OCI-LY7 (cell line): ENCODE results near the gene GALNT2. TPM values are rescaled to one million over a fixed set of nuclear protein-coding genes. Genes with fewer than 3 reads are reported as not detected.

Source experiments
- BruUV-seq: library from RNA; stranded (reverse); fragments of 400-500 nt; replicated peaks from 2 replicates; lab custom pipeline; 2021; lab: Mats Ljungman, UMichigan
- CTCF ChIA-PET: fragments of 300-600 bp; sonication (Branson Sonifier 250); formaldehyde crosslinking; loops from one replicate; lab custom pipeline; 2022; ENCODE audit warnings: antibody characterized with exemption; ENCODE audit not compliant: unreplicated experiment; lab: Charles Lee
- POLR2A ChIA-PET: fragments of 300-600 bp; sonication (Branson Sonifier 250); formaldehyde crosslinking; loops from one replicate; lab custom pipeline; 2022; ENCODE audit warnings: antibody characterized with exemption; lab: Charles Lee
- DNase-seq: peaks from one replicate; pipeline ENCODE4 v3.0.0-alpha.2; 2015; ENCODE audit warnings: low spot score
- H2AFZ ChIP-seq: fragments of 200-600 bp; sonication (generic), shearing (Covaris generic); 2 replicates; pipeline ENCODE4 v1.6.1; 2014; ENCODE audit warnings: mild to moderate bottlenecking, antibody characterized with exemption, low read length, moderate library complexity
- H3K27ac ChIP-seq: fragments of 200-600 bp; sonication (generic); 2 replicates; pipeline ENCODE4 v1.5.1; 2014; ENCODE audit warnings: mixed run types, low read depth, mild to moderate bottlenecking, moderate library complexity, low read length, inconsistent platforms; ENCODE audit not compliant: poor library complexity, severe bottlenecking
- H3K36me3 ChIP-seq: fragments of 200-600 bp; sonication (generic); 2 replicates; pipeline ENCODE4 v1.6.1; 2014; ENCODE audit warnings: mild to moderate bottlenecking, antibody characterized with exemption, low read length, moderate library complexity, mixed read lengths; ENCODE audit not compliant: insufficient read depth
- H3K4me1 ChIP-seq: fragments of 200-600 bp; sonication (generic); 2 replicates; pipeline ENCODE4 v1.5.1; 2014; ENCODE audit warnings: mild to moderate bottlenecking, low read length; ENCODE audit not compliant: insufficient read depth, poor library complexity, severe bottlenecking
- H3K4me2 ChIP-seq: fragments of 200-600 bp; sonication (generic); 2 replicates; pipeline ENCODE4 v1.6.1; 2014; ENCODE audit warnings: mild to moderate bottlenecking, low read length
- H3K4me3 ChIP-seq: fragments of 200-600 bp; sonication (generic); 2 replicates; pipeline ENCODE4 v1.5.1; 2014; ENCODE audit warnings: mild to moderate bottlenecking, low read depth, low read length; ENCODE audit not compliant: poor library complexity, severe bottlenecking
- H3K79me2 ChIP-seq: fragments of 200-600 bp; sonication (generic); 2 replicates; pipeline ENCODE4 v1.6.1; 2016; ENCODE audit warnings: low read depth, mild to moderate bottlenecking, low read length, moderate library complexity, mixed read lengths; ENCODE audit not compliant: insufficient read depth
- H3K9me2 ChIP-seq: fragments of 200-600 bp; sonication (generic); 2 replicates; pipeline ENCODE4 v1.6.1; 2016; ENCODE audit warnings: mild to moderate bottlenecking, low read length, mixed read lengths; ENCODE audit not compliant: insufficient read depth
- H3K9me3 ChIP-seq: fragments of 200-600 bp; sonication (generic); 2 replicates; pipeline ENCODE4 v1.6.1; 2014; ENCODE audit warnings: mild to moderate bottlenecking, mixed run types, low read length, mixed read lengths
- H4K20me1 ChIP-seq: fragments of 200-600 bp; sonication (generic); 2 replicates; pipeline ENCODE4 v1.6.1; 2014; ENCODE audit warnings: mild to moderate bottlenecking, antibody characterized with exemption, low read length, moderate library complexity, mixed read lengths; ENCODE audit not compliant: insufficient read depth
- EZH2phosphoT487 ChIP-seq: fragments of 200-600 bp; sonication (generic); IDR thresholded peaks from 2 replicates; pipeline ENCODE4 v1.6.1; 2018; ENCODE audit warnings: low read depth, borderline replicate concordance, mild to moderate bottlenecking, mixed run types, antibody characterized with exemption, low read length, moderate library complexity, mixed read lengths
- intact Hi-C: fragments of 100-400 bp; cut with micrococcal nuclease; formaldehyde crosslinking; loops from one replicate; pipeline ENCODE4 v1.10.0; 2022; ENCODE audit not compliant: unreplicated experiment
- total RNA-seq, 2 experiments: library from RNA; depleted of rRNA in 1 of 2; stranded (reverse); fragments of >200 nt in 1 of 2; shearing (Covaris generic) in 1 of 2; gene quantifications; 2 replicates each; pipeline ENCODE4 v1.2.3, GENCODE V29; 2014 to 2022
- TF ChIP-seq, protein P1 (sequence below): fragments of 200-600 bp; sonication (generic); conservative IDR thresholded peaks from 2 replicates; pipeline ENCODE4 v1.5.1; 2014; ENCODE audit warnings: mild to moderate bottlenecking, antibody characterized with exemption, low read length, moderate library complexity, mixed read lengths

GALNT2 gene
- total RNA-seq, 2 experiments from 2014 or later, result 29.9 to 67.3 TPM

DNA sequence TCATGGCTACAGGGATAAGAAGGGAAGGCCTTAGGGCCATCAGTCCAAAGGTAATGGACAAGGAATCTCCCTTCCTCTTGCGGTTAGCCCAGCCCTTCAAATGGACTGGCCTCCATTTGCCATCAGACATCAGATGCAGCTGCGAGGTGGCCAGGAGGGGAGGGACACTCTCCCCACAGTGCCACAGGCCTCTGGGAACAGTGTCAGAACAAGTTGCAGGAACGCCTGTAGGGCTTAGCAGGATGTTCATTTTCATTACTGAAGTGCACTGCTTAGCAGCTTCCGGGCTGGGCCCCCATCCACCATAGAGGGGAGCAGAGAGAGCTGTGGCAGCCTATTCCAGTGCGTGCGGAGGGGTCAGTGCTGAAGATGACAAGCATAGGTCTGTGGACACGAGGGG lies 127.5 kb downstream of the GALNT2 start:
- no peak for TF ChIP-seq EZH2phosphoT487
- TF ChIP-seq, protein P1, sequence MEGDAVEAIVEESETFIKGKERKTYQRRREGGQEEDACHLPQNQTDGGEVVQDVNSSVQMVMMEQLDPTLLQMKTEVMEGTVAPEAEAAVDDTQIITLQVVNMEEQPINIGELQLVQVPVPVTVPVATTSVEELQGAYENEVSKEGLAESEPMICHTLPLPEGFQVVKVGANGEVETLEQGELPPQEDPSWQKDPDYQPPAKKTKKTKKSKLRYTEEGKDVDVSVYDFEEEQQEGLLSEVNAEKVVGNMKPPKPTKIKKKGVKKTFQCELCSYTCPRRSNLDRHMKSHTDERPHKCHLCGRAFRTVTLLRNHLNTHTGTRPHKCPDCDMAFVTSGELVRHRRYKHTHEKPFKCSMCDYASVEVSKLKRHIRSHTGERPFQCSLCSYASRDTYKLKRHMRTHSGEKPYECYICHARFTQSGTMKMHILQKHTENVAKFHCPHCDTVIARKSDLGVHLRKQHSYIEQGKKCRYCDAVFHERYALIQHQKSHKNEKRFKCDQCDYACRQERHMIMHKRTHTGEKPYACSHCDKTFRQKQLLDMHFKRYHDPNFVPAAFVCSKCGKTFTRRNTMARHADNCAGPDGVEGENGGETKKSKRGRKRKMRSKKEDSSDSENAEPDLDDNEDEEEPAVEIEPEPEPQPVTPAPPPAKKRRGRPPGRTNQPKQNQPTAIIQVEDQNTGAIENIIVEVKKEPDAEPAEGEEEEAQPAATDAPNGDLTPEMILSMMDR, result no peak
- no peak overlapping the region for H3K27ac ChIP-seq
- intact Hi-C loops, result no loop called here
- CTCF ChIA-PET, result no interaction called here
- POLR2A ChIA-PET, result no interaction called here
- no peaks in the 10 kb centered on the region for H3K36me3 ChIP-seq
- no peaks in the 10 kb centered on the region; the same call in 1 of the 2 replicates for H4K20me1 ChIP-seq
- H2AFZ ChIP-seq, result no peak overlapping the region
- BruUV-seq, result no TSS peak
- H3K9me3 ChIP-seq, result no peaks in the 10 kb centered on the region
- H3K79me2 ChIP-seq, result no peaks in the 10 kb centered on the region
- no peak overlapping the region for H3K4me3 ChIP-seq
- no peak for DNase-seq
- H3K9me2 ChIP-seq, result no peaks in the 10 kb centered on the region
- H3K4me2 ChIP-seq, result no peak overlapping the region
- no peaks in the 10 kb centered on the region for H3K4me1 ChIP-seq

DNA sequence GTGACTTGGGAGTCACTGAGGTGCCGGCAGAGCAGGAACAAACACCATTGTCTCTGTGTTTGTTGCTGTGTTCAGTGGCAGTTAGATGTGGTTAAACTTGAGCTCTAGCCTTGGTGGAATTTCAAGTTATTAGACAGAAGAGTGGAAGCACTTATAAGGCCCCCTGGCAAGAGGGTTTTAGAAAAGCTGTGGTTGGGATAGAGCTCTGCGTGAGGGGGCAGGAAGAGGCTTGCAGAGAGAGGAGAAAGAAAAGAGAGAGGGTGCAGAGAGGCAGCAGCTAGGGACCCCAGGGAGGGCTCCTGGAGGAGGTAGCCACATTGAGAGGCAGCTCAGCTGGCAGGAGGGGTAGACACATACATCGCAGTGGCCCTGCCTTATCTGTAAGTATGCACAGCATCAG lies 128.2 kb downstream of the GALNT2 start:
- no peaks in the 10 kb centered on the region for H3K4me1 ChIP-seq
- TF ChIP-seq EZH2phosphoT487, result no peak
- TF ChIP-seq, protein P1, result no peak
- no peaks in the 10 kb centered on the region for H3K79me2 ChIP-seq
- no peaks in the 10 kb centered on the region for H3K9me2 ChIP-seq
- no TSS peak for BruUV-seq
- intact Hi-C loops, result no loop called here
- H4K20me1 ChIP-seq, result no peaks in the 10 kb centered on the region; the same call in 1 of the 2 replicates
- H2AFZ ChIP-seq, result no peak overlapping the region
- H3K9me3 ChIP-seq, result no peaks in the 10 kb centered on the region
- POLR2A ChIA-PET, result interaction anchor here (0.6 to 1.3 kb wide), 2 partner anchors 14 to 16 kb away, joined by 3 to 4 read pairs; no protein-coding TSS in a partner anchor
- no peak for DNase-seq
- no peak overlapping the region for H3K27ac ChIP-seq
- CTCF ChIA-PET, result no interaction called here
- no peak overlapping the region for H3K4me2 ChIP-seq
- no peaks in the 10 kb centered on the region for H3K36me3 ChIP-seq
- no peak overlapping the region for H3K4me3 ChIP-seq

DNA sequence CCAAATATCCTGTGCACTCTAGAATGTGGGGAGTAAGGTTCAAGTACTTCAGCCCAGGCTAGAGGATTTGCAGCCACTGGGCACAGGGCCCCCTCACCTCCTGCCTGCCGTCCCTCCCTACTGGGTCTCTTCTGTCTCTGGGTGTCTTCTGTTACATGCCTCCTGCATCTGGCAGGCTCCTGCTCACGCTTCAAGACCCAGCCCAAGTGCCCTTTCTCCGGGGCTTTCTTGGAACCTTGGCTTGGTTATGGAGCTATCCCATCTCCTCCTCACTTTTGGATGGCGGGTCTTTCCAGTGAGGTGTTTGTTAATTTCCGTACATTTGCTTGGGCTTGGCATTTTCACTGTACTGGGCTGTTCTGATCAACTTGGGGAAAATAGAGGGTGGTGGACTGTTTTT lies 129.0 kb downstream of the GALNT2 start:
- no peaks in the 10 kb centered on the region for H3K9me3 ChIP-seq
- no peaks in the 10 kb centered on the region for H3K79me2 ChIP-seq
- H2AFZ ChIP-seq, result no peak overlapping the region
- TF ChIP-seq EZH2phosphoT487, result no peak
- TF ChIP-seq, protein P1, result no peak
- H3K4me3 ChIP-seq, result no peak overlapping the region
- no peaks in the 10 kb centered on the region for H3K36me3 ChIP-seq
- no peak overlapping the region for H3K27ac ChIP-seq
- ChIA-PET POLR2A (interaction anchor here (0.5 to 1.3 kb wide), 3 partner anchors 8 to 16 kb away, joined by 3 read pairs; no protein-coding TSS in a partner anchor), CTCF (no interaction called here)
- no peaks in the 10 kb centered on the region; the same call in 1 of the 2 replicates for H4K20me1 ChIP-seq
- H3K4me2 ChIP-seq, result no peak overlapping the region
- H3K9me2 ChIP-seq, result no peaks in the 10 kb centered on the region
- no TSS peak for BruUV-seq
- intact Hi-C loops, result no loop called here
- no peak for DNase-seq
- no peaks in the 10 kb centered on the region for H3K4me1 ChIP-seq
